HL-60 (cell line): ENCODE data around the gene OR10J5.

Experiments used
- DNase-seq, 2 experiments: peaks; one replicate each; pipeline ENCODE4 v3.0.0-alpha.2; 2010 to 2020; ENCODE audit warnings: low read depth in 1 of 2, low spot score in 1 of 2
- H3K27ac ChIP-seq: fragments of 250-450 bp; sonication (Bioruptor Pico); replicated peaks from 2 replicates; pipeline ENCODE4 v1.5.1; 2020; ENCODE audit warnings: mild to moderate bottlenecking, moderate library complexity
- H3K27me3 ChIP-seq: fragments of 250-450 bp; sonication (Bioruptor Pico); 2 replicates; pipeline ENCODE4 v1.5.1; 2021; ENCODE audit warnings: mild to moderate bottlenecking, moderate library complexity; ENCODE audit not compliant: insufficient read depth, poor library complexity, severe bottlenecking
- H3K4me3 ChIP-seq: replicated peaks from 2 replicates; pipeline ENCODE4 v1.5.1; 2011; ENCODE audit warnings: mild to moderate bottlenecking, control low read depth, low read length; ENCODE audit not compliant: insufficient read depth
- CTCF ChIP-seq: IDR thresholded peaks from one replicate; pipeline ENCODE4 v1.5.1; 2011; ENCODE audit warnings: low read length, control low read depth, inconsistent platforms; ENCODE audit not compliant: insufficient read depth
- GABPA ChIP-seq: IDR thresholded peaks from 2 replicates; pipeline ENCODE4 v1.6.1; 2012; ENCODE audit warnings: low read depth
- POLR2AphosphoS5 ChIP-seq: IDR thresholded peaks from 2 replicates; pipeline ENCODE4 v1.6.1; 2012; ENCODE audit warnings: low read depth
- SPI1 ChIP-seq: IDR thresholded peaks from 2 replicates; pipeline ENCODE4 v1.6.1; 2012; ENCODE audit warnings: low read depth, mild to moderate bottlenecking, borderline replicate concordance
- long read RNA-seq: library from polyadenylated mRNA; unstranded; transcript quantifications from one replicate; pipeline ENCODE4 v2.0.0, GENCODE V29; 2020
- TF ChIP-seq, protein P1 (sequence below): IDR thresholded peaks from 2 replicates; pipeline ENCODE4 v1.6.1; 2012; ENCODE audit warnings: low read depth; ENCODE audit not compliant: insufficient replicate concordance

OR10J5 gene, protein sequence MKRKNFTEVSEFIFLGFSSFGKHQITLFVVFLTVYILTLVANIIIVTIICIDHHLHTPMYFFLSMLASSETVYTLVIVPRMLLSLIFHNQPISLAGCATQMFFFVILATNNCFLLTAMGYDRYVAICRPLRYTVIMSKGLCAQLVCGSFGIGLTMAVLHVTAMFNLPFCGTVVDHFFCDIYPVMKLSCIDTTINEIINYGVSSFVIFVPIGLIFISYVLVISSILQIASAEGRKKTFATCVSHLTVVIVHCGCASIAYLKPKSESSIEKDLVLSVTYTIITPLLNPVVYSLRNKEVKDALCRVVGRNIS
- long read RNA-seq: 0 reads

GRCh38 chr1:159535907-159536306 is at the start of gene OR10J5:
OR10J5 (minus strand) TSS chr1:159536007; CDS start chr1:159536007, 0 bp downstream.
- H3K27ac ChIP-seq: no peak within 1 kb of the TSS
- H3K27me3 ChIP-seq: peaks cover 6% of the 10 kb centered on the region
- no peak for DNase-seq
- TF ChIP-seq, protein P1, sequence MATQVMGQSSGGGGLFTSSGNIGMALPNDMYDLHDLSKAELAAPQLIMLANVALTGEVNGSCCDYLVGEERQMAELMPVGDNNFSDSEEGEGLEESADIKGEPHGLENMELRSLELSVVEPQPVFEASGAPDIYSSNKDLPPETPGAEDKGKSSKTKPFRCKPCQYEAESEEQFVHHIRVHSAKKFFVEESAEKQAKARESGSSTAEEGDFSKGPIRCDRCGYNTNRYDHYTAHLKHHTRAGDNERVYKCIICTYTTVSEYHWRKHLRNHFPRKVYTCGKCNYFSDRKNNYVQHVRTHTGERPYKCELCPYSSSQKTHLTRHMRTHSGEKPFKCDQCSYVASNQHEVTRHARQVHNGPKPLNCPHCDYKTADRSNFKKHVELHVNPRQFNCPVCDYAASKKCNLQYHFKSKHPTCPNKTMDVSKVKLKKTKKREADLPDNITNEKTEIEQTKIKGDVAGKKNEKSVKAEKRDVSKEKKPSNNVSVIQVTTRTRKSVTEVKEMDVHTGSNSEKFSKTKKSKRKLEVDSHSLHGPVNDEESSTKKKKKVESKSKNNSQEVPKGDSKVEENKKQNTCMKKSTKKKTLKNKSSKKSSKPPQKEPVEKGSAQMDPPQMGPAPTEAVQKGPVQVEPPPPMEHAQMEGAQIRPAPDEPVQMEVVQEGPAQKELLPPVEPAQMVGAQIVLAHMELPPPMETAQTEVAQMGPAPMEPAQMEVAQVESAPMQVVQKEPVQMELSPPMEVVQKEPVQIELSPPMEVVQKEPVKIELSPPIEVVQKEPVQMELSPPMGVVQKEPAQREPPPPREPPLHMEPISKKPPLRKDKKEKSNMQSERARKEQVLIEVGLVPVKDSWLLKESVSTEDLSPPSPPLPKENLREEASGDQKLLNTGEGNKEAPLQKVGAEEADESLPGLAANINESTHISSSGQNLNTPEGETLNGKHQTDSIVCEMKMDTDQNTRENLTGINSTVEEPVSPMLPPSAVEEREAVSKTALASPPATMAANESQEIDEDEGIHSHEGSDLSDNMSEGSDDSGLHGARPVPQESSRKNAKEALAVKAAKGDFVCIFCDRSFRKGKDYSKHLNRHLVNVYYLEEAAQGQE: no peak
- H3K4me3 ChIP-seq: no peak within 1 kb of the TSS

- Histone ChIP-seq H3K4me3 (no peak overlapping the region), H3K27me3 (no peaks in the 10 kb centered on the region), H3K27ac (no peak overlapping the region)
- DNase-seq: no peak
- TF ChIP-seq SPI1: no peak
- TF ChIP-seq POLR2AphosphoS5: no peak
- no peak for TF ChIP-seq GABPA
- TF ChIP-seq, protein P1: no peak
- no peak for TF ChIP-seq CTCF
These were observed 48.7 kb upstream of the OR10J5 start for GRCh38 chr1:159584536-159584935.

- Histone ChIP-seq H3K27ac (no peak overlapping the region), H3K4me3 (no peak overlapping the region), H3K27me3 (no peaks in the 10 kb centered on the region)
- DNase-seq: no peak
- TF ChIP-seq POLR2AphosphoS5 (no peak), SPI1 (no peak), CTCF (no peak), GABPA (no peak)
- TF ChIP-seq, protein P1: no peak
These were observed 45.6 kb upstream of the OR10J5 start for GRCh38 chr1:159581422-159581821.
